NB4 (cell line): ENCODE results near the gene AUTS2.

Source experiments
- DNase-seq: peaks from one replicate; pipeline ENCODE4 v3.0.0; 2010; ENCODE audit warnings: low read depth
- H3K4me3 ChIP-seq: one replicate; pipeline ENCODE4 v1.5.1; 2011; ENCODE audit warnings: mild to moderate bottlenecking, low read depth, low read length, moderate library complexity
- CTCF ChIP-seq: IDR thresholded peaks from one replicate; pipeline ENCODE4 v1.5.1; 2012; ENCODE audit warnings: low read depth, low read length
- MAX ChIP-seq: IDR thresholded peaks from 2 replicates; pipeline ENCODE4 v1.6.1; 2011; ENCODE audit warnings: low read depth, low read length
- MYC ChIP-seq: IDR thresholded peaks from 2 replicates; pipeline ENCODE4 v1.6.1; 2011; ENCODE audit warnings: low read depth, low read length
- POLR2A ChIP-seq: IDR thresholded peaks from 2 replicates; pipeline ENCODE4 v1.6.1; 2011; ENCODE audit warnings: mild to moderate bottlenecking; ENCODE audit not compliant: insufficient read length; ENCODE audit errors: extremely low read depth

Gene AUTS2

GRCh38 chr7:70762696-70763095 lies 1164.4 kb downstream of the AUTS2 start:
- no peak overlapping the region for H3K4me3 ChIP-seq
- no peak for DNase-seq
- TF ChIP-seq POLR2A (no peak), CTCF (no peak), MYC (no peak), MAX (no peak)

GRCh38 chr7:70763961-70764691 lies 1165.9 kb downstream of the AUTS2 start:
- DNase-seq = no peak

GRCh38 chr7:70764701-70765208 lies 1166.5 kb downstream of the AUTS2 start:
- H3K4me3 ChIP-seq = no peak overlapping the region
- TF ChIP-seq CTCF (no peak), MAX (no peak), POLR2A (no peak)
- DNase-seq = no peak

More at GRCh38 chr7:70763961-70764691, 1165.9 kb downstream of the AUTS2 start:
- H3K4me3 ChIP-seq = no peak overlapping the region
- TF ChIP-seq MYC (no peak), MAX (no peak), CTCF (no peak), POLR2A (no peak)

GRCh38 chr7:70765651-70766050 lies 1167.4 kb downstream of the AUTS2 start:
- H3K4me3 ChIP-seq = no peak overlapping the region
- DNase-seq = no peak
- TF ChIP-seq CTCF (no peak), MAX (no peak), MYC (no peak), POLR2A (no peak)

GRCh38 chr7:70766109-70766508 lies 1167.8 kb downstream of the AUTS2 start:
- DNase-seq = no peak
- H3K4me3 ChIP-seq = no peak overlapping the region
- TF ChIP-seq POLR2A (no peak), CTCF (no peak), MAX (no peak), MYC (no peak)

- no peak overlapping the region for H3K4me3 ChIP-seq
- no peak for DNase-seq
- no peak for TF ChIP-seq CTCF
- no peak for TF ChIP-seq MYC
- TF ChIP-seq POLR2A = no peak
- no peak for TF ChIP-seq MAX
Measured at GRCh38 chr7:70766694-70767093, 1168.4 kb downstream of the AUTS2 start.
